H1 (cell line): ENCODE measurements around the gene TUT1. TPM values are rescaled to one million over a fixed set of nuclear protein-coding genes. Genes with fewer than 3 reads are reported as not detected.

Source experiments
- CTCF ChIA-PET: fragments of 300-600 bp; sonication (Branson Sonifier 250); formaldehyde crosslinking; loops from one replicate; lab custom pipeline; 2021; ENCODE audit not compliant: partially characterized antibody; lab: Charles Lee
- POLR2A ChIA-PET: fragments of 300-600 bp; sonication (Branson Sonifier 250); formaldehyde crosslinking; loops from one replicate; lab custom pipeline; 2021; ENCODE audit warnings: inconsistent platforms; ENCODE audit not compliant: partially characterized antibody; lab: Charles Lee
- DNase-seq, 2 experiments: peaks; one replicate each; pipeline versions ENCODE4 v3.0.0 to v3.0.0-alpha.2; 2010 to 2022; ENCODE audit warnings: low spot score in 2 of 2, low read depth in 1 of 2, mixed read lengths in 1 of 2
- FAIRE-seq: peaks from 2 replicates; lab custom pipeline; 2011; peaks lifted over from hg19 to GRCh38; lab: Jason Lieb, UNC
- H2AFZ ChIP-seq: 2 replicates; pipeline ENCODE4 v1.8.1; 2012; ENCODE audit warnings: low read length, inconsistent platforms
- H2AK5ac ChIP-seq: 2 replicates; pipeline ENCODE4 v1.6.1; 2013; ENCODE audit warnings: low read depth, low read length
- H2BK120ac ChIP-seq: replicated peaks from 2 replicates; pipeline ENCODE3; 2013; ENCODE audit warnings: low read depth, low read length, inconsistent platforms
- H2BK12ac ChIP-seq: 2 replicates; pipeline ENCODE4 v1.6.1; 2013; ENCODE audit warnings: low read depth, low read length
- H2BK15ac ChIP-seq: 2 replicates; pipeline ENCODE4 v1.6.1; 2013; ENCODE audit warnings: low read length
- H2BK20ac ChIP-seq: 2 replicates; pipeline ENCODE4 v1.6.1; 2013; ENCODE audit warnings: low read length
- H2BK5ac ChIP-seq: 2 replicates; pipeline ENCODE4 v1.6.1; 2013; ENCODE audit warnings: low read depth, low read length
- H3K14ac ChIP-seq: 2 replicates; pipeline ENCODE4 v1.6.1; 2013; ENCODE audit warnings: inconsistent platforms; ENCODE audit not compliant: insufficient read length
- H3K18ac ChIP-seq: 2 replicates; pipeline ENCODE4 v1.6.1; 2013; ENCODE audit warnings: low read length; ENCODE audit errors: extremely low read depth
- H3K23ac ChIP-seq: 2 replicates; pipeline ENCODE4 v1.6.1; 2013; ENCODE audit warnings: inconsistent platforms; ENCODE audit not compliant: insufficient read length
- H3K23me2 ChIP-seq: 2 replicates; pipeline ENCODE4 v1.6.1; 2013; ENCODE audit warnings: low read depth, low read length
- H3K27ac ChIP-seq: 2 replicates; pipeline ENCODE4 v1.6.1; 2011; ENCODE audit warnings: low read depth, low read length, inconsistent platforms
- H3K27me3 ChIP-seq, 4 experiments: replicated peaks in 1 of 4; 1 replicate in 1 of 4; 2 replicates in 3 of 4; pipeline versions ENCODE4 v1.6.1 to v1.8.1; 2011 to 2013; ENCODE audit warnings: low read length in 3 of 4, mild to moderate bottlenecking in 3 of 4, inconsistent platforms in 2 of 4, mixed read lengths in 2 of 4, moderate library complexity in 1 of 4; ENCODE audit not compliant: control insufficient read depth in 3 of 4, insufficient read depth in 3 of 4; ENCODE audit errors: extremely low read depth in 1 of 4
- H3K36me3 ChIP-seq, 4 experiments: 2 replicates each; pipeline versions ENCODE4 v1.6.1 to v1.8.1; 2011 to 2013; ENCODE audit warnings: mild to moderate bottlenecking in 4 of 4, low read length in 3 of 4, moderate library complexity in 2 of 4, control low read depth in 1 of 4, inconsistent platforms in 1 of 4; ENCODE audit not compliant: insufficient read depth in 4 of 4, control insufficient read depth in 2 of 4
- H3K4ac ChIP-seq: replicated peaks from 2 replicates; pipeline ENCODE3; 2013; ENCODE audit warnings: low read length, low read depth, mixed read lengths, inconsistent platforms; ENCODE audit not compliant: insufficient read length
- H3K4me1 ChIP-seq, 4 experiments: replicated peaks in 1 of 4; 1 replicate in 1 of 4; 2 replicates in 3 of 4; pipeline versions ENCODE4 v1.6.1 to v1.8.1; 2011 to 2013; ENCODE audit warnings: low read length in 3 of 4, inconsistent platforms in 2 of 4, mixed read lengths in 1 of 4; ENCODE audit not compliant: insufficient read depth in 4 of 4, control insufficient read depth in 3 of 4
- H3K4me2 ChIP-seq, 2 experiments: 2 replicates each; pipeline versions ENCODE4 v1.6.1 to v1.8.1; 2011 to 2013; ENCODE audit warnings: low read depth in 2 of 2, low read length in 2 of 2, control low read depth in 1 of 2, inconsistent platforms in 1 of 2, mild to moderate bottlenecking in 1 of 2; ENCODE audit not compliant: insufficient read depth in 1 of 2
- H3K4me3 ChIP-seq, 4 experiments: fragments of 200-600, 300-600 bp in 1 of 4; sonication (generic), shearing (Covaris generic), sonication (Bioruptor Twin) in 1 of 4; 2 replicates each; pipeline versions ENCODE4 v1.5.1 to v1.8.1; 2011 to 2016; ENCODE audit warnings: low read length in 4 of 4, low read depth in 3 of 4, control low read depth in 2 of 4, inconsistent platforms in 2 of 4, mild to moderate bottlenecking in 2 of 4, mixed read lengths in 1 of 4, moderate library complexity in 1 of 4; ENCODE audit not compliant: insufficient read depth in 2 of 4; ENCODE audit errors: extremely low read depth in 1 of 4
- H3K56ac ChIP-seq: replicated peaks from 2 replicates; pipeline ENCODE3; 2013; ENCODE audit warnings: low read depth, mild to moderate bottlenecking, mixed read lengths, low read length, inconsistent platforms; ENCODE audit not compliant: insufficient read length
- H3K79me1 ChIP-seq: 2 replicates; pipeline ENCODE4 v1.6.1; 2013; ENCODE audit warnings: low read depth, low read length, control low read depth
- H3K79me2 ChIP-seq, 2 experiments: 2 replicates each; pipeline versions ENCODE4 v1.6.1 to v1.8.1; 2012 to 2013; ENCODE audit warnings: low read length in 2 of 2, mild to moderate bottlenecking in 2 of 2, inconsistent platforms in 1 of 2; ENCODE audit not compliant: insufficient read depth in 2 of 2, control insufficient read depth in 1 of 2
- H3K9ac ChIP-seq, 4 experiments: replicated peaks in 1 of 4; 1 replicate in 1 of 4; 2 replicates in 3 of 4; pipeline versions ENCODE4 v1.6.1 to v1.8.1; 2011 to 2013; ENCODE audit warnings: low read depth in 3 of 4, low read length in 3 of 4, control low read depth in 2 of 4, mild to moderate bottlenecking in 2 of 4, moderate library complexity in 2 of 4, inconsistent platforms in 1 of 4; ENCODE audit errors: extremely low read depth in 1 of 4
- H3K9me3 ChIP-seq, 2 experiments: 2 replicates each; pipeline versions ENCODE4 v1.6.1 to v1.8.1; 2012 to 2013; ENCODE audit warnings: mild to moderate bottlenecking in 2 of 2, moderate library complexity in 2 of 2, control low read depth in 1 of 2, inconsistent platforms in 1 of 2, low read depth in 1 of 2, low read length in 1 of 2, mixed read lengths in 1 of 2; ENCODE audit not compliant: insufficient read depth in 2 of 2
- H4K20me1 ChIP-seq, 2 experiments: replicated peaks in 1 of 2; 2 replicates each; pipeline versions ENCODE3 to v1.8.1; 2011 to 2013; ENCODE audit warnings: inconsistent platforms in 2 of 2, low read length in 2 of 2, mild to moderate bottlenecking in 1 of 2; ENCODE audit not compliant: insufficient read depth in 2 of 2, control insufficient read depth in 1 of 2
- H4K5ac ChIP-seq: 2 replicates; pipeline ENCODE4 v1.6.1; 2013; ENCODE audit warnings: low read length, low read depth, mixed read lengths, inconsistent platforms; ENCODE audit not compliant: insufficient read length
- H4K8ac ChIP-seq: 2 replicates; pipeline ENCODE4 v1.8.0; 2013; ENCODE audit warnings: mild to moderate bottlenecking, moderate library complexity, low read length, inconsistent platforms; ENCODE audit not compliant: insufficient read depth; ENCODE audit errors: extremely low read depth
- H4K91ac ChIP-seq: replicated peaks from 2 replicates; pipeline ENCODE3; 2013; ENCODE audit warnings: low read length, mixed read lengths, inconsistent platforms; ENCODE audit not compliant: insufficient read length
- BACH1 ChIP-seq: IDR thresholded peaks from 2 replicates; pipeline ENCODE4 v1.6.1; 2012; ENCODE audit warnings: low read length, improper control_type of control experiment
- CHD1 ChIP-seq: IDR thresholded peaks from 2 replicates; pipeline ENCODE4 v1.6.1; 2012; ENCODE audit warnings: low read depth, low read length, improper control_type of control experiment
- HDAC2 ChIP-seq, 2 experiments: fragments of 300-600 bp in 1 of 2; sonication (generic) in 1 of 2; IDR thresholded peaks; 2 replicates each; pipeline ENCODE4 v1.6.1; 2011 to 2012; ENCODE audit warnings: low read depth in 2 of 2, low read length in 2 of 2, mild to moderate bottlenecking in 2 of 2, moderate library complexity in 2 of 2, borderline replicate concordance in 1 of 2, inconsistent platforms in 1 of 2
- NRF1 ChIP-seq: IDR thresholded peaks from 2 replicates; pipeline ENCODE4 v1.6.1; 2011; ENCODE audit warnings: mild to moderate bottlenecking, low read depth, low read length, improper control_type of control experiment
- PHF8 ChIP-seq: fragments of 200-600 bp; sonication (generic); conservative IDR thresholded peaks from 2 replicates; pipeline ENCODE4 v1.7.1; 2012; ENCODE audit warnings: low read depth, mild to moderate bottlenecking, inconsistent platforms, low read length, moderate library complexity
- POLR2A ChIP-seq, 2 experiments: IDR thresholded peaks; 1 replicate in 1 of 2; 2 replicates in 1 of 2; pipeline ENCODE4 v1.6.1; 2011; ENCODE audit warnings: low read depth in 2 of 2, low read length in 2 of 2, mild to moderate bottlenecking in 2 of 2; ENCODE audit errors: control extremely low read depth in 1 of 2
- WGBS, 2 experiments: shearing (Covaris generic) in 1 of 2; methylation state at CpG; one replicate each; pipeline versions ENCODE4 v1.1.6 to v1.1.7; 2013 to 2015; ENCODE audit warnings: low lambda C conversion rate in 2 of 2, mixed read lengths in 2 of 2, inconsistent platforms in 1 of 2, low coverage in 1 of 2, missing lambda C conversion rate in 1 of 2; ENCODE audit not compliant: insufficient replicate concordance in 2 of 2, insufficient coverage in 1 of 2, insufficient read length in 1 of 2; ENCODE audit errors: extremely low coverage in 1 of 2, missing lambda C conversion rate in 1 of 2; 5-methylcytosine and 5-hydroxymethylcytosine counted together
- polyA plus RNA-seq, 7 experiments: library from polyadenylated mRNA; depleted of rRNA in 3 of 7; stranded (reverse) in 5 of 7; unstranded in 2 of 7; fragments of >200 nt in 5 of 7; fragments of 200-250 nt in 2 of 7; gene quantifications; 1 replicate in 5 of 7; 2 replicates in 1 of 7; 4 replicates in 1 of 7; pipeline versions ENCODE4 v1.2.1 to v1.2.3, GENCODE V29; 2011 to 2013; ENCODE audit warnings: missing spikeins in 2 of 7, mixed read lengths in 2 of 7
- total RNA-seq: library from RNA; stranded (reverse); fragmentation: NEBNext Ultra II Directional; extraction: Animal tissue kit (Norgen Biotek cat#: 25700); gene quantifications from 2 replicates; pipeline ENCODE4 v1.2.1, GENCODE V29; 2021
- TF ChIP-seq, protein P1 (sequence below): IDR thresholded peaks from 2 replicates; pipeline ENCODE4 v1.6.1; 2011; ENCODE audit warnings: low read length, improper control_type of control experiment

The TUT1 gene
- total and polyA plus RNA-seq, 2 of the 8 experiments (the other 6 are each of a cell fraction or from before 2014, with no cell fraction given), result 17.8 to 24.6 TPM

DNA sequence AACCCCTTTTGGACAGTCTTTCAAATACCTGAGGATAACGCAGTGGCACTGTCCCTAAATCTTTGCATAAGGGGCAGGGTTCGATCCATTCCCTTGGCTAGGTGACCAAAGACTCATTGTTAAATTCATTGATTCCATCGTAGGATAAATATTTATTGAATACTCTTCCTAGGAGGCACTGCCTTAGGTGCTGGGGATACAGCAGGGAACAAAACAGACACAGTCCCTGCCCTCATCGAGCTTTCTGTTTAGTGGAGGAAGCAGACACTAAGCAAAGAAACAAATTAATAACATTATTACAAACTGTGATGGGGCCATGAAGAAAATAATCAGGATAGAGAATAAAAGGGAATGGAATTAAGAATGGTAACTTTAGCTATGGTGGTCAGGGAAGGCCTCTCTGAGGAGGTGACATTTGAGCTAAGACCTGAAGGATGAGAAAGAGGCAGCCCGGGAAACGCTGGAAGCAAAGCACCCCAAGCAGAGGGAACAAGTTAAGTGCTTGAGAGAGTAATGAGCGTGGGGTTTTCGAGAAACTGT is 29.8 kb upstream of the TUT1 start:
- Histone ChIP-seq H3K9me3 (no peaks in the 10 kb centered on the region), H2BK12ac (0 out of 2 replicates have a peak overlapping the region, but pooled peaks have one; percentile 27), H3K9ac (peak overlapping the region; percentile 51 to 82 (median 77)), H3K4me1 (peaks cover 0 to 5% (median 0%) of the 10 kb centered on the region in 4 experiments; a peak in 1 of 7 replicates), H3K4me2 (peak overlapping the region; percentile 66 to 68), H3K27me3 (no peaks in the 10 kb centered on the region), H4K20me1 (no peaks in the 10 kb centered on the region), H4K8ac (no peak overlapping the region), H3K18ac (peak overlapping the region; percentile 83), H4K91ac (peak overlapping the region; percentile 44), H2BK5ac (peak overlapping the region; percentile 71; the same call in 1 of the 2 replicates), H3K4ac (no peak overlapping the region), H2AFZ (no peak overlapping the region), H2BK15ac (no peak overlapping the region), H3K4me3 (peak overlapping the region; percentile 59 to 87 (median 83)), H2BK120ac (no peak overlapping the region), H4K5ac (peak overlapping the region; percentile 48), H3K27ac (no peak overlapping the region; the same call in 1 of the 2 replicates), H2BK20ac (no peak overlapping the region), H3K36me3 (peaks cover 7 to 11% (median 9%) of the 10 kb centered on the region in 4 experiments), H3K23me2 (peaks cover 4% of the 10 kb centered on the region; the same call in 1 of the 2 replicates), H3K56ac (peak overlapping the region; percentile 43), H3K79me2 (no peaks in the 10 kb centered on the region), H3K79me1 (no peaks in the 10 kb centered on the region), H3K14ac (no peak overlapping the region), H3K23ac (no peak overlapping the region), H2AK5ac (no peak overlapping the region)
- POLR2A ChIA-PET, result interaction anchor here (0.8 to 8.6 kb wide), 34 partner anchors 8 to 220 kb away, joined by 3 to 83 read pairs (median 4); partner anchors contain the start of genes C11orf98, CSKMT, EML3 and GANAB
- DNase-seq (no peak), FAIRE-seq (no peak)
- CTCF ChIA-PET, result interaction anchor here (0.9 to 3.5 kb wide), 9 partner anchors 8 to 226 kb away, joined by 3 to 25 read pairs (median 4); partner anchors contain the start of genes C11orf98, CSKMT, EML3 and ROM1
- WGBS, 2 experiments, result 43% methylated on average over 8 of the region's 8 CpGs; no CpG with 5 or more reads in 1 of the 2 experiments
- TF ChIP-seq, protein P1, sequence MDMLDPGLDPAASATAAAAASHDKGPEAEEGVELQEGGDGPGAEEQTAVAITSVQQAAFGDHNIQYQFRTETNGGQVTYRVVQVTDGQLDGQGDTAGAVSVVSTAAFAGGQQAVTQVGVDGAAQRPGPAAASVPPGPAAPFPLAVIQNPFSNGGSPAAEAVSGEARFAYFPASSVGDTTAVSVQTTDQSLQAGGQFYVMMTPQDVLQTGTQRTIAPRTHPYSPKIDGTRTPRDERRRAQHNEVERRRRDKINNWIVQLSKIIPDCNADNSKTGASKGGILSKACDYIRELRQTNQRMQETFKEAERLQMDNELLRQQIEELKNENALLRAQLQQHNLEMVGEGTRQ, result no peak
- TF ChIP-seq BACH1 (no peak), NRF1 (no peak), POLR2A (IDR thresholded peaks at IDR 0.05; ENCODE audit: control extremely low read depth in 1 of 2, low read depth in 2 of 2, low read length in 2 of 2) (no peak), HDAC2 (IDR thresholded peaks at IDR 0.05; ENCODE audit: borderline replicate concordance in 1 of 2, low read depth in 2 of 2, low read length in 2 of 2) (no peak), PHF8 (no peak), CHD1 (no peak)
